Stimulated activated CD8-positive, alpha-beta memory T cell treated with anti-CD3 and anti-CD28 coated beads, Interleukin-12 subunit alpha, Interleukin-12 subunit beta, amount 100 ng/mL, for 4 hours (primary cell): Measurements from ENCODE around the gene ARF3.

Experiments
- DNase-seq: peaks from one replicate; pipeline ENCODE4 v3.0.0-alpha.2; 2020; ENCODE audit warnings: low read depth

Gene ARF3

GRCh38 chr12:48957141-48958048 lies at the start of gene ARF3:
ARF3 (minus strand) TSS chr12:48957487; CDS start chr12:48941095, 16,392 bp downstream.
- DNase-seq: peak; percentile 87

DNA sequence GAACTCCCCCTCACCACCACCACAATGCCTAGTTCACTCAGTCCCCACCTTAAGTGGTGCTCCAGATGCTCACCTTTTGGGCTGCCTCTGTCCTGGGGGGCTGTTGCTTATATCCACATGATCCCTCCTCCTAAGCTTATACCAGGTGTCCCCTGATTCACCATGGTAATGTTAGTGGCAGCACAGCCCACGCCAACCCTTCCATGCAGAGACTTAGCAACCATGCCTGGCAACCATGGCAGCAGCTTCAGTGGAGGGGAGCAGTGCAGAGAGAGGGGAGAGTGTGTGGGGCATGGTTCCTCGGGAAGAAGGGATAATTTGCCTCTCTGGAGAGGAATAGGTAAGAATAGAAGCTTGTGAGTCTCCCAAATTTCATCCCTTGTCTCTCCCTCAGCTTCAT lies 43.1 kb upstream of the ARF3 start:
- no peak for DNase-seq

DNA sequence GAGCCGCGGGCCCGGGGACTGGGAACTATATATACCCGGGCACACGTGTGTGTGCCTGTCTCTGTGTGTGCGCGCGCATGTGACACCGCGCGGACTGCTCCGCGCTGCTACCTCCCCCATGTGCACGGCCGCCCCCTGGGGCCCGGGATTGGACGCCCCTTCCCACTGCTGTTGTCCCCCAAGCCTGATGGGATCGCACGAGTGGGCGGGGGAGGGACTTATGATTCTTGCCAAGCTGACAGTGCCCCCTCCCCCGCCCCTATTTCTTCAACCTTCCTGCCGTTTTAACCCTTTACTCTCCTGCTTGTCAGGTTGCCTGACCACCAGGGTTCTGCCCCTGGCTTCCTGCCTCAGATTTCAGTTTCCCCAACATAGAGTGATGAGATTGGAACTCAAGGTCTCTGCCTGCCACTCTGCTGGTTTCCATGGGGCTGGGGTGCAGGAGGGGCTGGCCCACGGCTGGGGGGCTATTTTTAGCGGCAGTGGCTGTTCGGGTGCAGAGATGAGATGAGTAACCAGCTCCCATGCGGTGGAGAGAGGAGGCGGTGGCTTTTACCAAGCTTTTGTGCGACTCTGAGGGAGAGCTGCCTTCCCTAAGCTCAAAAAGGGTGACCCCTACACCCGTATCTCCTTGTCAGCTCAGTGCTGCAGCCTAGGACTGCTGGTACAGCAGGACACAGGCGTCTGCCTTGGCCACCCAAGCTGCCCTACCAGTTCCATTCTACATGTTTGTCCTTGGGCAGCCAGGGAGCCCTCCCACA lies 42.3 kb upstream of the ARF3 start, which contains the start of gene DDN:
TSS of gene DDN (minus strand) at position 5 of the 761 bp plus-strand sequence. CDS start 88 bp downstream, outside the sequence.
- DNase-seq: peak; percentile 28

GRCh38 chr12:48998497-48999353 lies 41.4 kb upstream of the ARF3 start:
- DNase-seq: peak; percentile 13

DNA sequence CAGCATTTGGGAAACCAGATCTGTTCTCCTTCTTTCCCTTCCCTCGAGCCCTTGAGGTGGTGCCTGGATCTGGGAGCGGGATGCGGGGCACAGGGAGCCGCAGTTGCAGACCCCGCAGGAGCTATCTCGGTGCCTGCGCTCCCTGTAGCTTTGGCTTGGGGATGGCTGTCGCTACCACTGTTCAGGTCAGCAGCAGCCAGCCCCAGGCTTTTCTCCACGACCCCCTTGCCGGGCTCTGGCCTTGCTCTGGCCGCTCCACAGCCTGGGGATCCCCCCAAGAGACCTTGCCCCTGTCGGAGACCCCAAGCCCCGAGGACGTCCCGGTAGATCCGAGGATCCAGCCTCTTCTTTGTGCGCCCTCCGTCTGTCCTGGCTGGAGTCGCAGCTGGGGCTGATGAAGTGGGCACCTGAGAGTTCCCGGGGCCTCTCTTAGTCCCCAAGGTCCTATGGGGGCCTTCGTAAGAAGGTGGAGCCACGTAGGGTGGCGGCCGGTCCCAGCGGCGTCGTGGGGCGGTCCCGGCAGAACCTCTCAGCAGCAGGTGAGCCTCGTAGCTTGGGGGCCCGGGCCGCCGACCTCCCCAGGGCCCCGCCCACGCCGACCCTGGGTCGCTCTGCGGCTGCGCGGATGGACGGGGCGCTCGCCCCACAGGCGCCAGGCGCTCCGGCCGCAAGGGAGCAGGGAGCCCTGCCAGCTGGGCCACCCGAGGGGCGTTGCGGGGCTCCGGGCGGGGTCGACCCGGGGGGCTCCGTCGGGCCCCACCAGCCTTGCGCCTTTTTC lies 40.6 kb upstream of the ARF3 start:
- peak; percentile 20 for DNase-seq

- peak; percentile 48 for DNase-seq
Observed at GRCh38 chr12:48996794-48997718, 39.8 kb upstream of the ARF3 start.

DNA sequence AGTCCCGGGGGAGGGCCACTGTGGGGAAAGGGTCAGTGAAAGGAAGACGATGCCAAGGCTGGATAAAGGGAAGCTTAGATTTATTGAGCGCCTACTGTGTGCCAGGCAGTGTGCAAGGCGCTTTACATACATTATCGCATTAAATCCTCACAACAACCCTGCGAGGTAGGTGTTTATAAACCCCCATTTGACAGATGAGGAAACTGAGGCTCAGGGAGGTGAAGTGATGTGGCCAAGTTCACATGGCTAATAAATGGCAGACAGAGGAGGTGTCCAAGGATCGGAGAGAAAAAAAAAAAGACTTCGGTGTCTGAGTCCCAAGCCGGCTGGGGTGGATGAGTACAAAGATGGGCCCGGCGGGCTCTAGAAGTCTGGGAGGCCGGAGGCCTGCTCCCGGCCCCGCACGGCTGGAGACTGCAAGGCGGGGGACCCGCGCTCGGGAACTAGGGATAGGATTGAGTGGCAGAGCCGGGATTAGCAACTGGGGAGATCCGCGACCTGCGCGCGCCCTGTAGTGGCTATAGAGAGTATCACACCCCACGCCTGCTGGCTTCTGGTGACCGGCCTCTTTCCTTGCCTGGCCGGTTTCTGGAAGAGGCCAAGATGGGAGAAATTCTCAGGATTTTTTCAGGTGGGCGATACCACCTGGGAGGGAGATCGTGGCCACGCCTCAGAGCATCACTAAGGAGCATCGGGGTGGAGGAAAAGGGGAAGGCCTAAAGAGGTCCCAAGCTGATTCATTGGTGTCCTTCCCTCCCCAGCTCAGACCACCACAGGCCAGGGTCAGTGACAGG lies 38.0 kb upstream of the ARF3 start:
- DNase-seq: no peak

DNA sequence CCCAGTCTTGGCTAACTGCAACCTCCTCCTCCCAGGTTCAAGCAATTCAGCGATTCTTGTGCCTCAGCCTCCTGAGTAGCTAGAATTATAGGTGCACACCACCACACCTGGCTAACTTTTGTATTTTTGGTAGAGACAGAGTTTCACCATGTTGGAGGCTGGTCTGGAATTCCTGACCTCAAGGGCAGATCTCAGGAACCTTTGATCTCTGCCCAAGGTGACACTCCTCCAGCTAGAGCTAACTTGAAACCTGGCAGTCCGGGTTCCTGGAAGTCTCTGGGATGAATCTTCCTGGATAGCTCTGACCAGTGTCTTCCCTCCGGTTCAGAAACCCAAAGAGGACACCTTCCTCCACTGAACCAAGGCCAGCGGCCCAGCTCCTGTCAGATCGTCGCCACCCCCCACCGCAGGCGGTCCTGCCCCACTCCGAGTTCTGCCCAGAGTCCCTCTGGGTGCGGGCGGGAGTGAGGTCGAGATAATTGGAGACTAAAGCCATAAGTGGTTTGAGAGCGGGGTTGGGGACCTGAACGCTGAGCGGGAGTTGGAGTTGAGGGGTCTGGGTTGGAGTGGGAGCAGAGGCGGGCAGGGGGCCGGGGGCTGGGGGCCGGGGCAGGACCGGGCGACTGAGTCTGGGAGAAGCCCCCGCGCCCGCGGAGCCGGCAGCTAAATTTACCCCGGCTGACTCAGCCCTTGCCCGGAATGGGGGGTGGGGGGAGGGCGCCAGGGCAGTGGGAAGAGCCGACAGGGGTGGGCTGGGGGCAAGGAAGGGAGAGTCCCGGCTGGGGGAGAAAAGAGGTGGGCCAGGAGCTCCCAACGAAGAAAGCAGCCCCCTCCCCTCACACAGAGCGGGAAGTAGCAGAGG lies 37.2 kb upstream of the ARF3 start:
- no peak for DNase-seq

- no peak for DNase-seq
Observed at GRCh38 chr12:48993787-48994186, 36.5 kb upstream of the ARF3 start.

DNA sequence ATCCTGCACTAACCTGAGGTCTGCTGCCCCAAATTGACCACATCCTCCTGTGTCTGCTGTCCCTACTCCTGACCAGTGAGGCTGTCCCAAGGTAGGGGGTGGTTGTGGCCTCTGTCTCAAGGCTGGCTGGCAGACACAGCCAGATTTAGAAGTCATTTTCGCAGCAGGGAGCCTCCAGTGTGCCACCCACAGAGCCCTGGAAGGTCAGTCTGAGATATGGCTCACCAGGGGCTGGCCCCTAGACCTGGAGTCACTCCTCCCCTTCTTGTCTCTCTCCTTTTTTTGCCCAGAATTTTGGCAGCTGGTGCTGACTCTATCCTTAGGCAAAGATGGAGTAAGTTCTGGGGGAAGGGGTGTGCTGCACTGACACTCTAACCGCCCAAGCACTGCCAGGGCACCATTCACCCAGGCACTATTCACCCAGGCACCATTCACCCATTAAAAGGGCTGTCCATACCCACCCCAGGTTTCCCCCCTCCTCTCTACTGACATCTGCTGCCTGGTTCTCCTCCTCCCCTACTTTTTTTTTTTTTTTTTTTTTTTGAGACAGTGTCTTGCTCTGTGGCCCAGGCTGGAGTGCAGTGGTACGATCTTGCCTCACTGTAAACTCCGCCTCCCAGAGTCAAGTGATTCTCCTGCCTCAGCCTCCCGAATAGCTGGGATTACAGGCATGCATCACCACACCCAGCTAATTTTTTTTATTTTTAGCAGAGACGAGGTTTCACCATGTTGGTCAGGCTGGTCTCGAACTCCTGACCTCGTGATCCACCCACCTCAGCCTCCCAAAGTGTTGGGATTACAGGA lies 34.2 kb upstream of the ARF3 start:
- DNase-seq: no peak

GRCh38 chr12:48990552-48990951 lies 33.3 kb upstream of the ARF3 start:
- no peak for DNase-seq

- peak; percentile 41 for DNase-seq
Observed at GRCh38 chr12:48988030-48988649, 30.9 kb upstream of the ARF3 start.

- DNase-seq: no peak
Observed at GRCh38 chr12:48986720-48987291, 29.5 kb upstream of the ARF3 start.

- DNase-seq: no peak
Observed at GRCh38 chr12:48985901-48986300, 28.6 kb upstream of the ARF3 start.

GRCh38 chr12:48985475-48985897 lies 28.2 kb upstream of the ARF3 start:
- no peak for DNase-seq

DNA sequence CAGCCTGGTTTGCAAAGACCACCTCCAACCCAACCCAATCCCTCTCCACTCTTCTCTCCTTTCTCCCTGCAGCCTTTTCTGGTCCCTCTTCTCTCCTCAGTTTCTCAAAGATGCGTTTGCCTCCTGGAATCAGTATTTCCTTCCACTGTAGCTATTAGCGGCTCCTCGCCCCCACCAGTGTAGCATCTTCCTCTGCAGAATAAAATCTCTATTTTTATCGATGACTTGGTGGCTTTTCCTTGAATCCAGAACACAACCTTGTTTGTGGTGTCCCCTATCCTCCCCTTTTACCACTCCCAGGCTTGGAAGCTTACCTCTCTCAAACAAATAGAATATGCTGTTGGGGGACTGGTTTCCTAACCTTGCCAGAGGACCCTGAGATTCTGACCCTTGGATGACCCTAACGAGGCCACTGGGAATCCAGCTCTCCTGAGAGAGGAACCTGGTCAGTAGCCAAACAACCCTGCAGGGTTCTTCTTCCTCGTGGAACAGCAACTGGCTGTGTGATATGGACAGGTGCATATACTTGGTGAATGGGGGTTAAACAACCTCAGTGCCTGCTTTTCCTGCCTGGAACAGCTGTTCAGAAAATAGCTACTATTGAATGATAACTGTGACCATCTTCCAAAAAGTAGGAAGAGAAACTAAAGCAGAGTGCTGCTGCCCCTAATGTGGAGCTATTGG lies 25.3 kb upstream of the ARF3 start:
- DNase-seq: no peak
